Frontal cortex (tissue), 1 donor: ENCODE measurements around the gene CD2BP2. TPM values are rescaled to one million over a fixed set of nuclear protein-coding genes. Genes with fewer than 3 reads are reported as not detected.

Experiments used
- total RNA-seq: library from RNA; depleted of rRNA; stranded (reverse); fragments of >200 nt; gene quantifications from one replicate; pipeline ENCODE4 v1.2.3, GENCODE V29; 2014

Gene CD2BP2
- total RNA-seq, 1 donor from 2014 or later, result 38.7 TPM

Other genes starting within 250 kb of the CD2BP2 start
- gene GDPD3, start 241.8 kb downstream of the CD2BP2 start, total RNA-seq, result 1.2 TPM
- gene MAPK3, start 232.1 kb downstream of the CD2BP2 start, total RNA-seq, result 17.5 TPM
- gene CORO1A, start 171.7 kb downstream of the CD2BP2 start, total RNA-seq, result 22.0 TPM
- gene BOLA2B, start 161.6 kb downstream of the CD2BP2 start, total RNA-seq, result 5.3 TPM
- gene SLX1A, start 161.4 kb downstream of the CD2BP2 start, total RNA-seq, result 12.2 TPM
- gene SULT1A3, start 156.1 kb downstream of the CD2BP2 start, total RNA-seq, result 5.3 TPM
- gene NPIPB13, start 106.8 kb downstream of the CD2BP2 start, total RNA-seq, result 1.2 TPM
- gene TBC1D10B, start 15.2 kb upstream of the CD2BP2 start, total RNA-seq, result 25.3 TPM
- not detected for gene MYL11, start 19.5 kb upstream of the CD2BP2 start, total RNA-seq
- gene SEPTIN1, start 27.3 kb upstream of the CD2BP2 start, total RNA-seq, result not detected
- gene ZNF48, start 40.1 kb upstream of the CD2BP2 start, total RNA-seq, result 39.9 TPM
- gene ZNF771, start 52.3 kb upstream of the CD2BP2 start, total RNA-seq, result 9.0 TPM
- 28.9 TPM for gene DCTPP1, start 74.7 kb upstream of the CD2BP2 start, total RNA-seq
- gene SEPHS2, start 90.6 kb upstream of the CD2BP2 start, total RNA-seq, result 12.6 TPM
- gene ITGAL, start 117.4 kb upstream of the CD2BP2 start, total RNA-seq, result 0.82 TPM
- gene ZNF768, start 171.3 kb upstream of the CD2BP2 start, total RNA-seq, result 25.7 TPM
- gene ZNF747, start 179.6 kb upstream of the CD2BP2 start, total RNA-seq, result 15.1 TPM
- gene ZNF764, start 203.1 kb upstream of the CD2BP2 start, total RNA-seq, result 6.1 TPM
- gene ZNF688, start 216.4 kb upstream of the CD2BP2 start, total RNA-seq, result 7.3 TPM
- 18.3 TPM for gene ZNF785, start 230.4 kb upstream of the CD2BP2 start, total RNA-seq